Heart left ventricle (tissue), 16 donors: ENCODE results near the gene SNRPD2. TPM values are rescaled to one million over a fixed set of nuclear protein-coding genes. Genes with fewer than 3 reads are reported as not detected.

ENCODE experiments used
- ATAC-seq, 4 donors: fragments of 200-7000 bp; cut with Tn5 transposase; one replicate each; pipeline ENCODE4 v1.9.1; 2020 to 2022; ENCODE audit warnings: moderate library complexity in 4 of 4, mild to moderate bottlenecking in 3 of 4, moderate number of reproducible peaks in 1 of 4
- DNase-seq, 5 donors: peaks; one replicate each; pipeline ENCODE4 v3.0.0-alpha.2; 2020
- H3K27ac ChIP-seq, 12 donors: fragments of 200-600 bp; sonication (generic) in 4 of 12; one replicate each; pipeline versions ENCODE4 v1.5.0 to v1.8.0; 2016 to 2022; ENCODE audit warnings: mild to moderate bottlenecking in 2 of 12
- H3K27me3 ChIP-seq, 9 donors: fragments of 200-600 bp; sonication (generic) in 2 of 9; one replicate each; pipeline versions ENCODE4 v1.5.1 to v1.8.0; 2016 to 2022; ENCODE audit warnings: mild to moderate bottlenecking in 3 of 9
- H3K36me3 ChIP-seq, 9 donors: fragments of 200-600 bp; sonication (generic) in 2 of 9; one replicate each; pipeline versions ENCODE4 v1.5.0 to v1.8.0; 2018 to 2022; ENCODE audit warnings: mild to moderate bottlenecking in 2 of 9
- H3K4me1 ChIP-seq, 12 donors: fragments of 200-600 bp; sonication (generic) in 4 of 12; one replicate each; pipeline versions ENCODE4 v1.5.0 to v1.8.0; 2016 to 2022; ENCODE audit warnings: mild to moderate bottlenecking in 3 of 12
- H3K4me3 ChIP-seq, 12 donors: fragments of 200-600 bp; sonication (generic) in 4 of 12; one replicate each; pipeline versions ENCODE4 v1.5.0 to v1.8.0; 2017 to 2022; ENCODE audit warnings: mild to moderate bottlenecking in 9 of 12, moderate library complexity in 4 of 12
- H3K9me3 ChIP-seq, 12 donors: fragments of 200-600 bp; sonication (generic) in 4 of 12; one replicate each; pipeline versions ENCODE4 v1.5.0 to v1.8.0; 2016 to 2022; ENCODE audit warnings: mild to moderate bottlenecking in 1 of 12
- CTCF ChIP-seq, 12 donors: fragments of 200-600 bp; sonication (generic) in 4 of 12; IDR thresholded peaks; one replicate each; pipeline versions ENCODE4 v1.5.0 to v1.8.0; 2018 to 2022; ENCODE audit warnings: antibody characterized with exemption in 12 of 12, mild to moderate bottlenecking in 5 of 12
- POLR2A ChIP-seq, 2 donors: fragments of 450-650 bp; IDR thresholded peaks; one replicate each; pipeline ENCODE4 v1.6.1; 2017; ENCODE audit warnings: antibody characterized with exemption in 2 of 2, mild to moderate bottlenecking in 2 of 2, moderate library complexity in 2 of 2
- WGBS, 4 donors: extraction: QIAGEN DNeasy Blood & Tissue Kit in 2 of 4; methylation state at CpG; one replicate each; pipeline versions ENCODE4 v1.1.5 to v1.1.7; 2013 to 2018; 5-methylcytosine and 5-hydroxymethylcytosine counted together
- intact Hi-C, 10 donors: fragments of 100-400 bp; cut with DNase I; formaldehyde crosslinking; loops; one replicate each; pipeline versions ENCODE4 v1.11.1 to v1.14.2; 2022
- polyA plus RNA-seq, 2 donors: library from polyadenylated mRNA; stranded (reverse); fragments of 200-250 nt; gene quantifications; one replicate each; pipeline ENCODE4 v1.2.3, GENCODE V29; 2013
- total RNA-seq, 9 donors: library from RNA; depleted of rRNA in 2 of 9; stranded (reverse); fragments of >200 nt in 2 of 9; fragmentation: NEBNext Ultra II Directional in 3 of 9; extraction: Animal tissue kit (Norgen Biotek cat#: 25700) in 3 of 9; gene quantifications; one replicate each; pipeline versions ENCODE4 v1.1.0 to v1.2.4, GENCODE V29; 2016 to 2023
- donor health status: ischemic (EF 13 %, LVEDD 7.1; RV severe dilation, severe dysfunction).
- donor health status: healthy with polysubstance abuse.
- donor health status: DM: no; HTN: yes; CAD: no.
- donor health status: DM: no; HTN: no; CAD: no.
- donor health status: ischemic (EF 25% LVEDD 6.9; RV normal size, moderate dysfunction).
- donor health status: ischemic (EF 25% LVEDD 5.7; RV mildly dilated, moderate dysfunction).
- donor health status: healthy.
- donor health status: DM: yes; HTN: yes; CAD: no.
- donor health status: ischemic (EF 35%, LVEDD 5.7; RV mildly dilated, moderate dysfunction).
- donor health status: nonischemic (EF 11% LVEDD 7.7; RV severe dilation, severe dysfunction).
- donor health status: DM: yes; HTN: yes; CAD: no.
- donor health status: PGD.
- donor health status: ischemic (EF 29% LVEDD 5.4; RV normal size, mild dysfunction).
- donor health status: nonischemic (EF 23%, LVEDD 6.1; RV moderate dilation, normal function).

The SNRPD2 gene
- total and polyA plus RNA-seq, 11 donors, result 149 to 343 (median 249) TPM

GRCh38 chr19:45646345-45646698, 45.4 kb downstream of the SNRPD2 start:
- Histone ChIP-seq H3K9me3 (no peaks in the 10 kb centered on the region), H3K27me3 (peaks cover 0 to 16% (median 0%) of the 10 kb centered on the region in 9 donors), H3K4me1 (peaks cover 0 to 38% (median 27%) of the 10 kb centered on the region in 12 donors), H3K4me3 (peak overlapping the region in 10 of 12 donors; percentile 27 to 85 (median 54)), H3K36me3 (no peaks in the 10 kb centered on the region), H3K27ac (peak overlapping the region in 1 of 12 donors; percentile 54)
- ATAC-seq, result no peak
- 6 to 12% (median 10%) methylated on average over 8 to 9 of the region's 9 CpGs for WGBS, 4 donors
- intact Hi-C loops, result loop anchor here in 9 of 10 donors (10.0 kb wide), 4 partner anchors 62 to 222 kb away; partner anchors contain the start of genes OPA3 (in 5 of the 9), PPM1N (in 2 of the 9), RTN2 (in 2 of the 9) and ERCC1 (in 1 of the 9)
- no peak for DNase-seq
- TF ChIP-seq POLR2A (IDR thresholded peaks at IDR 0.05), result no peak
- no peak for TF ChIP-seq CTCF (IDR thresholded peaks at IDR 0.05)

GRCh38 chr19:45645631-45646344, 46.0 kb downstream of the SNRPD2 start:
- intact Hi-C loops, result loop anchor here in 9 of 10 donors (10.0 kb wide), 4 partner anchors 61 to 221 kb away; partner anchors contain the start of genes OPA3 (in 5 of the 9), PPM1N (in 2 of the 9), RTN2 (in 2 of the 9) and ERCC1 (in 1 of the 9)
- no peaks in the 10 kb centered on the region for H3K9me3 ChIP-seq
- DNase-seq (peak; percentile 85 to 91 (median 87)), ATAC-seq (peak; percentile 78 to 80 (median 78))
- no peaks in the 10 kb centered on the region for H3K36me3 ChIP-seq
- TF ChIP-seq CTCF (IDR thresholded peaks at IDR 0.05), result no peak
- peak in 1 of 2 donors; percentile 11 for TF ChIP-seq POLR2A (IDR thresholded peaks at IDR 0.05)
- H3K4me1 ChIP-seq, result peaks cover 0 to 44% (median 32%) of the 10 kb centered on the region in 12 donors
- peak overlapping the region in 9 of 12 donors; percentile 14 to 69 (median 49) for H3K27ac ChIP-seq
- peak overlapping the region; percentile 5 to 85 (median 53) for H3K4me3 ChIP-seq
- H3K27me3 ChIP-seq, result peaks cover 0 to 16% (median 0%) of the 10 kb centered on the region in 9 donors
- WGBS, 4 donors, result 1% methylated on average over 23 to 27 of the region's 27 CpGs

- 10 to 48% (median 19%) methylated on average over 9 to 35 of the region's 35 CpGs for WGBS, 4 donors
- Histone ChIP-seq H3K4me1 (peaks cover 0 to 50% (median 32%) of the 10 kb centered on the region in 12 donors), H3K9me3 (no peaks in the 10 kb centered on the region), H3K36me3 (no peaks in the 10 kb centered on the region), H3K27ac (peak overlapping the region in 2 of 12 donors; percentile 21 to 27), H3K4me3 (peak overlapping the region in 10 of 12 donors; percentile 27 to 85 (median 54)), H3K27me3 (peaks cover 0 to 16% (median 0%) of the 10 kb centered on the region in 9 donors)
- DNase-seq (no peak), ATAC-seq (no peak)
- TF ChIP-seq POLR2A (IDR thresholded peaks at IDR 0.05), result no peak
- intact Hi-C loops, result loop anchor here in 9 of 10 donors (10.0 kb wide), 4 partner anchors 60 to 220 kb away; partner anchors contain the start of genes OPA3 (in 5 of the 9), PPM1N (in 2 of the 9), RTN2 (in 2 of the 9) and ERCC1 (in 1 of the 9)
Observed at GRCh38 chr19:45645068-45645630, 46.6 kb downstream of the SNRPD2 start.

- Histone ChIP-seq H3K9me3 (no peaks in the 10 kb centered on the region), H3K27ac (no peak overlapping the region), H3K4me1 (peaks cover 0 to 59% (median 32%) of the 10 kb centered on the region in 12 donors), H3K4me3 (no peak overlapping the region), H3K27me3 (peaks cover 0 to 16% (median 0%) of the 10 kb centered on the region in 9 donors), H3K36me3 (no peaks in the 10 kb centered on the region)
- 54 to 61% (median 55%) methylated on average over 14 of the region's 14 CpGs for WGBS, 4 donors
- no peak for DNase-seq
- intact Hi-C loops, result loop anchor here (1.0 to 10.0 kb wide), 15 partner anchors 37 to 219 kb away; partner anchors contain the start of genes OPA3 (in 5 of the 10), PPM1N (in 2 of the 10), RTN2 (in 2 of the 10) and VASP (in 2 of the 10)
- no peak for TF ChIP-seq POLR2A (IDR thresholded peaks at IDR 0.05)
- TF ChIP-seq CTCF (IDR thresholded peaks at IDR 0.05), result no peak
- ATAC-seq, result no peak
Observed at GRCh38 chr19:45643927-45644771, 47.6 kb downstream of the SNRPD2 start.
